ENCODE measurements around the gene CHD6.

DNA sequence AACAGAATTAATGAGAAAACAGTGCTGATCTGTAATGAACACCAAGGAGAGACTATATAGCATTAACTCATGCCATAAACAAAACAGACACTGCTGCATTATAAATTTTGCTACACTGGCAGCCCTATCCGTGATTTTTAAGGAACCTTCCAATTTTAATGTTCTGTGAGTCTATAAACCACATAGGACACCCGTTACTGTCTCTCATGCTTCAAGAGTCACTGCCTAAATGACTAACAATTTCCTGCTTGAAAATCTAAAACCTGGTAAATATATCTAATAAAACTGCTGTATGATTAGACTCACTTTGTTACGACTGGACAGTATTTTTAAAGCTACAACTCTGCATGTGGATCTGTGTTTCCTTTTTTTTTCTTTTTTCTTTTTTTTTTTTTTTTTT is 8.7 kb downstream of the CHD6 start:
- TF ChIP-seq, protein P1, sequence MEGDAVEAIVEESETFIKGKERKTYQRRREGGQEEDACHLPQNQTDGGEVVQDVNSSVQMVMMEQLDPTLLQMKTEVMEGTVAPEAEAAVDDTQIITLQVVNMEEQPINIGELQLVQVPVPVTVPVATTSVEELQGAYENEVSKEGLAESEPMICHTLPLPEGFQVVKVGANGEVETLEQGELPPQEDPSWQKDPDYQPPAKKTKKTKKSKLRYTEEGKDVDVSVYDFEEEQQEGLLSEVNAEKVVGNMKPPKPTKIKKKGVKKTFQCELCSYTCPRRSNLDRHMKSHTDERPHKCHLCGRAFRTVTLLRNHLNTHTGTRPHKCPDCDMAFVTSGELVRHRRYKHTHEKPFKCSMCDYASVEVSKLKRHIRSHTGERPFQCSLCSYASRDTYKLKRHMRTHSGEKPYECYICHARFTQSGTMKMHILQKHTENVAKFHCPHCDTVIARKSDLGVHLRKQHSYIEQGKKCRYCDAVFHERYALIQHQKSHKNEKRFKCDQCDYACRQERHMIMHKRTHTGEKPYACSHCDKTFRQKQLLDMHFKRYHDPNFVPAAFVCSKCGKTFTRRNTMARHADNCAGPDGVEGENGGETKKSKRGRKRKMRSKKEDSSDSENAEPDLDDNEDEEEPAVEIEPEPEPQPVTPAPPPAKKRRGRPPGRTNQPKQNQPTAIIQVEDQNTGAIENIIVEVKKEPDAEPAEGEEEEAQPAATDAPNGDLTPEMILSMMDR (optimal IDR thresholded peaks at IDR 0.05 in 1 of 3, IDR thresholded peaks at IDR 0.05 in 1 of 3, conservative IDR thresholded peaks at IDR 0.05 in 1 of 3; ENCODE audit: extremely low read depth in 1 of 3, insufficient read depth in 2 of 3, low read length in 3 of 3): no peak
- TF ChIP-seq EZH2 (IDR thresholded peaks at IDR 0.05; ENCODE audit: low read length): no peak

All from keratinocyte (primary cell).